A549 (cell line): ENCODE results near the gene TRIM8. TPM values are rescaled to one million over a fixed set of nuclear protein-coding genes. Genes with fewer than 3 reads are reported as not detected.

Experiments used
- ATAC-seq, 2 experiments: fragments of 200-7000 bp in 1 of 2; fragments of >200 bp in 1 of 2; cut with Nextera tagmentation in 1 of 2; cut with Tn5 transposase in 1 of 2; 3 replicates each; pipeline versions ENCODE4 v1.8.0 to v1.9.1; 2018 to 2020; ENCODE audit warnings: mild to moderate bottlenecking in 1 of 2, moderate library complexity in 1 of 2
- CTCF ChIA-PET: fragments of 300-600 bp; sonication (Branson Sonifier 250); formaldehyde crosslinking; extraction: SDS; loops from one replicate; lab custom pipeline; 2021; ENCODE audit warnings: antibody characterized with exemption, inconsistent platforms; lab: Yijun Ruan, JAX
- POLR2A ChIA-PET: fragments of 350-600 bp; formaldehyde crosslinking; extraction: SDS; loops from one replicate; lab custom pipeline; 2021; ENCODE audit warnings: antibody characterized with exemption, inconsistent platforms; lab: Yijun Ruan, JAX
- DNase-seq, 2 experiments: peaks; one replicate each; pipeline versions ENCODE4 v3.0.0 to v3.0.0-alpha.2; 2011 to 2016; ENCODE audit warnings: low read depth in 1 of 2, low spot score in 1 of 2
- FAIRE-seq: peaks from 2 replicates; lab custom pipeline; 2011; peaks lifted over from hg19 to GRCh38; lab: Jason Lieb, UNC
- H3K27ac ChIP-seq, 2 experiments: fragments of >200 bp; sonication (Bioruptor Twin); formaldehyde crosslinking; 3 replicates each; pipeline ENCODE4 v1.5.1; 2016 to 2017
- H3K4me1 ChIP-seq: fragments of >200 bp; sonication (Bioruptor Twin); formaldehyde crosslinking; 3 replicates; pipeline ENCODE4 v1.6.1; 2016
- H3K4me2 ChIP-seq: fragments of >200 bp; sonication (Bioruptor Twin); formaldehyde crosslinking; 3 replicates; pipeline ENCODE4 v1.6.1; 2016
- H3K4me3 ChIP-seq: fragments of >200 bp; sonication (Bioruptor Twin); formaldehyde crosslinking; 3 replicates; pipeline ENCODE4 v1.5.1; 2016
- H3K9me3 ChIP-seq: fragments of >200 bp; sonication (Bioruptor Twin); formaldehyde crosslinking; 3 replicates; pipeline ENCODE4 v1.6.1; 2016
- BHLHE40 ChIP-seq: IDR thresholded peaks from 2 replicates; pipeline ENCODE4 v1.6.1; 2012; ENCODE audit warnings: low read depth, low read length, inconsistent platforms
- CBX8 ChIP-seq: fragments of 200-600 bp; sonication (generic); IDR thresholded peaks from 2 replicates; pipeline ENCODE4 v1.6.1; 2016
- CEBPB ChIP-seq, 2 experiments: fragments of >200 bp in 1 of 2; sonication (Bioruptor Twin) in 1 of 2; formaldehyde crosslinking in 1 of 2; IDR thresholded peaks; 2 replicates each; pipeline ENCODE4 v1.6.1; 2012 to 2016
- CHD4 ChIP-seq: fragments of 200-600 bp; sonication (generic); IDR thresholded peaks from 2 replicates; pipeline ENCODE4 v1.6.1; 2016; ENCODE audit warnings: antibody characterized with exemption, mild to moderate bottlenecking, borderline replicate concordance
- EHF ChIP-seq: fragments of 250-450 bp; sonication (Bioruptor Pico); IDR thresholded peaks from 2 replicates; pipeline ENCODE4 v1.5.0; 2020; ENCODE audit warnings: mild to moderate bottlenecking
- EHMT2 ChIP-seq: fragments of 200-600 bp; sonication (generic); IDR thresholded peaks from 2 replicates; pipeline ENCODE4 v1.6.1; 2016; ENCODE audit warnings: antibody characterized with exemption, low read depth, mild to moderate bottlenecking, moderate library complexity
- EP300 ChIP-seq, 2 experiments: fragments of >200 bp; sonication (Bioruptor Twin); formaldehyde crosslinking; IDR thresholded peaks; 2 replicates in 1 of 2; 3 replicates in 1 of 2; pipeline ENCODE4 v1.6.1; 2016 to 2017
- FOSL2 ChIP-seq, 2 experiments: fragments of 450-650 bp in 1 of 2; fragments of >200 bp in 1 of 2; sonication (Bioruptor Twin) in 1 of 2; formaldehyde crosslinking; IDR thresholded peaks; 2 replicates each; pipeline versions ENCODE4 v1.5.0 to v1.6.1; 2016 to 2020; ENCODE audit warnings: mild to moderate bottlenecking in 1 of 2, moderate library complexity in 1 of 2
- GATA3 ChIP-seq: IDR thresholded peaks from 2 replicates; pipeline ENCODE4 v1.6.1; 2012; ENCODE audit warnings: borderline replicate concordance
- HDAC2 ChIP-seq: fragments of 200-600 bp; sonication (generic); IDR thresholded peaks from 2 replicates; pipeline ENCODE4 v1.6.1; 2016
- JUNB ChIP-seq: fragments of >200 bp; sonication (Bioruptor Twin); formaldehyde crosslinking; IDR thresholded peaks from 2 replicates; pipeline ENCODE4 v1.6.1; 2016
- KDM5A ChIP-seq: fragments of 200-600 bp; sonication (generic); IDR thresholded peaks from 2 replicates; pipeline ENCODE4 v1.6.1; 2016; ENCODE audit warnings: antibody characterized with exemption, mild to moderate bottlenecking
- MAZ ChIP-seq: fragments of 150-350 bp; IDR thresholded peaks from 2 replicates; pipeline ENCODE4 v1.6.1; 2014; ENCODE audit warnings: antibody characterized with exemption, low read depth, low read length, borderline replicate concordance
- MYC ChIP-seq: IDR thresholded peaks from 2 replicates; pipeline ENCODE4 v1.6.1; 2012; ENCODE audit warnings: mild to moderate bottlenecking, inconsistent platforms, low read length, improper control_type of control experiment, borderline replicate concordance
- NR3C1 ChIP-seq: fragments of >200 bp; sonication (Bioruptor Twin); formaldehyde crosslinking; IDR thresholded peaks from 3 replicates; pipeline ENCODE4 v1.6.1; 2017
- PHF8 ChIP-seq: fragments of 200-600 bp; sonication (generic); IDR thresholded peaks from 2 replicates; pipeline ENCODE4 v1.6.1; 2016; ENCODE audit warnings: low read depth, mild to moderate bottlenecking, antibody characterized with exemption, moderate library complexity, borderline replicate concordance
- POLR2AphosphoS2 ChIP-seq: conservative IDR thresholded peaks from 2 replicates; pipeline ENCODE4 v1.6.1; 2012; ENCODE audit warnings: low read length, improper control_type of control experiment, inconsistent platforms
- RAD21 ChIP-seq, 2 experiments: fragments of >200 bp in 1 of 2; sonication (Bioruptor Twin) in 1 of 2; formaldehyde crosslinking in 1 of 2; IDR thresholded peaks in 1 of 2; conservative IDR thresholded peaks in 1 of 2; 2 replicates in 1 of 2; 3 replicates in 1 of 2; pipeline ENCODE4 v1.6.1; 2012 to 2018; ENCODE audit warnings: inconsistent platforms in 1 of 2
- SMC3 ChIP-seq: fragments of >200 bp; sonication (Bioruptor Twin); formaldehyde crosslinking; IDR thresholded peaks from 3 replicates; pipeline ENCODE4 v1.6.1; 2018; ENCODE audit warnings: inconsistent platforms
- ZNF302 ChIP-seq: fragments of 250-450 bp; sonication (Bioruptor Pico); IDR thresholded peaks from 2 replicates; pipeline ENCODE4 v1.9.0; 2021; ENCODE audit warnings: inconsistent platforms, mild to moderate bottlenecking, moderate library complexity
- ZSCAN20 ChIP-seq: fragments of 250-450 bp; sonication (Bioruptor Pico); IDR thresholded peaks from 2 replicates; pipeline ENCODE4 v1.8.0; 2022; ENCODE audit warnings: mild to moderate bottlenecking, moderate library complexity
- WGBS: methylation state at CpG from one replicate; pipeline ENCODE4 v1.1.6; 2017; ENCODE audit errors: missing lambda C conversion rate; 5-methylcytosine and 5-hydroxymethylcytosine counted together
- polyA plus RNA-seq, 4 experiments: library from polyadenylated mRNA; depleted of rRNA in 3 of 4; stranded (reverse); fragments of >200 nt; fragmentation: RNase III in 1 of 4; extraction: RNeasy Plus Mini Kit Qiagen cat#74134 plus additional on column Dnase treatment in 1 of 4; gene quantifications; 2 replicates in 3 of 4; 3 replicates in 1 of 4; pipeline ENCODE4 v1.2.3, GENCODE V29; 2011 to 2017
- TF ChIP-seq, protein P1 (sequence below): fragments of >200 bp; sonication (Bioruptor Twin); formaldehyde crosslinking; IDR thresholded peaks from 3 replicates; pipeline ENCODE4 v1.5.1; 2016
- TF ChIP-seq, protein P2 (sequence below): IDR thresholded peaks from 2 replicates; pipeline ENCODE4 v1.6.1; 2012
- TF ChIP-seq, protein P3 (sequence below): IDR thresholded peaks from 2 replicates; pipeline ENCODE4 v1.6.1; 2012

TRIM8 gene
- polyA plus RNA-seq, 2 of the 4 experiments (the other 2 are of a cell fraction) = 22.8 to 32.5 TPM

DNA sequence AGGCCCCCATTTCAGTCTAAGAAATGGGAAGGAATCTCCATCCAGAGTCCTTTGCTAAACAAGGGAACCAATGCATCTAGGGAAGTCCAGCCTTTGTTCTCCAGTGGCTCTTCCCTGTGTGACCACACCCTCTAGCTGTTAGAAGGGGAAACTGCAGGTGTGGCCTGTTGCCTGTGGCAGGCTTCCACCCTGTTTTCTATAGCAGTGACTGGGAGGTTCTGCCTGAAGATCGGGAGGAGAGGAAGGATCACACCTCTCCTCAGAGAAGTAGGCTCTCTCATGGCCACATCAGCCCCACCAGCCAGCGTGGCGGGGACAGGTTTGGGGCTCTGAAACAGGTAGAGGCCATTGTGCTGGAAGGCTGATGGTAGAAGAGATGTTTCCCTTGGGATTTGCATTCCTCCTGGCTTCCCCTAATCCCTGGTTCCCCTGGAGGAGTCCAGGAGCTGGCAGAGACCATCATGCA lies 47.7 kb upstream of the TRIM8 start:
- Histone ChIP-seq H3K4me3 (no peak overlapping the region), H3K4me2 (no peak overlapping the region), H3K27ac (peak overlapping the region in 1 of 2 experiments; percentile 38; a peak in 2 of 6 replicates), H3K9me3 (no peaks in the 10 kb centered on the region), H3K4me1 (0 out of 3 replicates have a peak, but pooled peaks cover 3% of the 10 kb centered on the region)
- FAIRE-seq (peak; percentile 85), ATAC-seq (peak; percentile 89 to 96), DNase-seq (peak; percentile 66 to 75)
- ChIA-PET CTCF (interaction anchor here (0.5 to 10.7 kb wide), 24 partner anchors 9 to 198 kb away, joined by 3 to 60 read pairs (median 6); partner anchors contain the start of gene SUFU), POLR2A (interaction anchor here (0.6 to 1.3 kb wide), 3 partner anchors 13 to 89 kb away, joined by 3 to 5 read pairs (median 4); no protein-coding TSS in a partner anchor)
- TF ChIP-seq PHF8 = no peak
- TF ChIP-seq POLR2AphosphoS2 = no peak
- TF ChIP-seq ZNF302 (CRISPR knock-in tag) = no peak
- TF ChIP-seq CHD4 = no peak
- TF ChIP-seq, protein P1, sequence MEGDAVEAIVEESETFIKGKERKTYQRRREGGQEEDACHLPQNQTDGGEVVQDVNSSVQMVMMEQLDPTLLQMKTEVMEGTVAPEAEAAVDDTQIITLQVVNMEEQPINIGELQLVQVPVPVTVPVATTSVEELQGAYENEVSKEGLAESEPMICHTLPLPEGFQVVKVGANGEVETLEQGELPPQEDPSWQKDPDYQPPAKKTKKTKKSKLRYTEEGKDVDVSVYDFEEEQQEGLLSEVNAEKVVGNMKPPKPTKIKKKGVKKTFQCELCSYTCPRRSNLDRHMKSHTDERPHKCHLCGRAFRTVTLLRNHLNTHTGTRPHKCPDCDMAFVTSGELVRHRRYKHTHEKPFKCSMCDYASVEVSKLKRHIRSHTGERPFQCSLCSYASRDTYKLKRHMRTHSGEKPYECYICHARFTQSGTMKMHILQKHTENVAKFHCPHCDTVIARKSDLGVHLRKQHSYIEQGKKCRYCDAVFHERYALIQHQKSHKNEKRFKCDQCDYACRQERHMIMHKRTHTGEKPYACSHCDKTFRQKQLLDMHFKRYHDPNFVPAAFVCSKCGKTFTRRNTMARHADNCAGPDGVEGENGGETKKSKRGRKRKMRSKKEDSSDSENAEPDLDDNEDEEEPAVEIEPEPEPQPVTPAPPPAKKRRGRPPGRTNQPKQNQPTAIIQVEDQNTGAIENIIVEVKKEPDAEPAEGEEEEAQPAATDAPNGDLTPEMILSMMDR = peak; percentile 68
- TF ChIP-seq CBX8 = no peak
- TF ChIP-seq RAD21 (conservative IDR thresholded peaks at IDR 0.05 in 1 of 2, IDR thresholded peaks at IDR 0.05 in 1 of 2) = peak; percentile 62 to 74; a peak in 4 of 5 replicates
- TF ChIP-seq, protein P2, sequence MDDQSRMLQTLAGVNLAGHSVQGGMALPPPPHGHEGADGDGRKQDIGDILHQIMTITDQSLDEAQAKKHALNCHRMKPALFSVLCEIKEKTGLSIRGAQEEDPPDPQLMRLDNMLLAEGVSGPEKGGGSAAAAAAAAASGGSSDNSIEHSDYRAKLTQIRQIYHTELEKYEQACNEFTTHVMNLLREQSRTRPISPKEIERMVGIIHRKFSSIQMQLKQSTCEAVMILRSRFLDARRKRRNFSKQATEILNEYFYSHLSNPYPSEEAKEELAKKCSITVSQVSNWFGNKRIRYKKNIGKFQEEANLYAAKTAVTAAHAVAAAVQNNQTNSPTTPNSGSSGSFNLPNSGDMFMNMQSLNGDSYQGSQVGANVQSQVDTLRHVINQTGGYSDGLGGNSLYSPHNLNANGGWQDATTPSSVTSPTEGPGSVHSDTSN = no peak
- peak; percentile 35; the same call in 1 of the 3 replicates for TF ChIP-seq SMC3
- no peak for TF ChIP-seq JUNB
- TF ChIP-seq NR3C1 = no peak
- no peak for TF ChIP-seq FOSL2 (IDR thresholded peaks at IDR 0.05)
- TF ChIP-seq FOSL2 (CRISPR knock-in tag; IDR thresholded peaks at IDR 0.05) = no peak
- no peak for TF ChIP-seq KDM5A
- no peak for TF ChIP-seq CEBPB (IDR thresholded peaks at IDR 0.05)
- no peak for TF ChIP-seq EHF (CRISPR knock-in tag)
- WGBS = 22% methylated on average over 3 of the region's 3 CpGs

DNA sequence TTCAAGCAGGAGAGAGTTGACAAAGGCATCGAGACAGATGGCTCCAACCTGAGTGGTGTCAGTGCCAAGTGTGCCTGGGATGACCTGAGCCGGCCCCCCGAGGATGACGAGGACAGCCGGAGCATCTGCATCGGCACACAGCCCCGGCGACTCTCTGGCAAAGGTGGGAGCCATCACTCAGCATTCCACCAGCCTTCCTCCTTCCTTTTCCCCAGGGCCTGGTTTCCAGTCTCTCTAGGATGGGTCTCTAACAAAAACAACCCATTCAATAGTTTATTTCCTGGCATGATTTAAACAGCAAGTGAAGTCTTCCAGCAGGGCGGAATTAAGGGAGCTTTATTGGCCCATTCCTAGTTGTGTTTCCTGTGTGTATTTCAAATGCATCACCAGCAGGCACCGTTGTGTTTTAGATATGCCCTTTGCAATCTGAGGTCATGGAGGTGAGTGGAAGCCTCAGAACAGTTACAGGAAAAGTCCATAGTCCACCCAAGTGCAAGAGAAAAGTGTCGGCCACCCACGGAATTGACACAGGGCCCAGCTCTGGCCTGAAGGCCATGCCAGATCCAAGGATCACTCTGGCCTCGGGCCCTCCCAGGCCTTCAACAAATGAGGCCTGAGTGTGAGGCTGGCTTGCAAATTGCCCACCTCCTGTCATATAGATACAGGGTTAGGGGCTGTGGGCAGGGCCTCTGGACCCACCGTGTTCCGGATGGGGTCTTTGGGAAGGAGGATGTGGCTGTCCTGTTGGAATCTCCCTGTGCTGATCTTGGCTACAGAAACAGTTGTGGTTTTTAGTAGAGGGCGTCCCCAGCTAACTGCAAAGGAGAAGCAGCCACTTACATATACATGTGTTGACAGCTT lies 46.9 kb upstream of the TRIM8 start:
- whole genome bisulfite sequencing = 83% methylated on average over 16 of the region's 16 CpGs
- FAIRE-seq = no peak
- no peak for DNase-seq
- no peak overlapping the region for H3K4me2 ChIP-seq
- no peak overlapping the region for H3K27ac ChIP-seq
- no peak for ATAC-seq
- TF ChIP-seq EP300 (IDR thresholded peaks at IDR 0.05) (no peak), MYC (no peak), GATA3 (no peak), HDAC2 (no peak), ZSCAN20 (CRISPR knock-in tag) (no peak), EHMT2 (no peak), FOSL2 (IDR thresholded peaks at IDR 0.05) (no peak), FOSL2 (CRISPR knock-in tag; IDR thresholded peaks at IDR 0.05) (no peak), BHLHE40 (no peak), RAD21 (conservative IDR thresholded peaks at IDR 0.05 in 1 of 2, IDR thresholded peaks at IDR 0.05 in 1 of 2) (no peak), MAZ (no peak), ZNF302 (CRISPR knock-in tag) (no peak)
- TF ChIP-seq, protein P2 = no peak
- TF ChIP-seq, protein P3, sequence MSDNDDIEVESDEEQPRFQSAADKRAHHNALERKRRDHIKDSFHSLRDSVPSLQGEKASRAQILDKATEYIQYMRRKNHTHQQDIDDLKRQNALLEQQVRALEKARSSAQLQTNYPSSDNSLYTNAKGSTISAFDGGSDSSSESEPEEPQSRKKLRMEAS = no peak
- 0 out of 3 replicates have a peak, but pooled peaks cover 3% of the 10 kb centered on the region for H3K4me1 ChIP-seq
- no peak overlapping the region for H3K4me3 ChIP-seq
- ChIA-PET CTCF (interaction anchor here (0.5 to 10.7 kb wide), 21 partner anchors 8 to 547 kb away, joined by 3 to 60 read pairs (median 5); partner anchors contain the start of gene SUFU), POLR2A (interaction anchor here (0.6 to 1.3 kb wide), 2 partner anchors 45 to 90 kb away, joined by 4 to 5 read pairs; no protein-coding TSS in a partner anchor)
- no peaks in the 10 kb centered on the region for H3K9me3 ChIP-seq
